Dedifferentiated amniotic fluid mesenchymal stem cell (primary cell): ENCODE measurements around the gene TMEM201.
"Not testable (repeated sequence)": the region's sequence is repeated elsewhere in the genome, so short reads cannot be mapped to it uniquely, and the experiment has no call there.

ENCODE experiments used
- DNase-seq: peaks from one replicate; pipeline ENCODE4 v3.0.0-alpha.2; 2016; ENCODE audit errors: extremely low spot score

The TMEM201 gene

GRCh38 chr1:9621032-9621431 is 32.3 kb downstream of the TMEM201 start:
- no peak for DNase-seq

DNA sequence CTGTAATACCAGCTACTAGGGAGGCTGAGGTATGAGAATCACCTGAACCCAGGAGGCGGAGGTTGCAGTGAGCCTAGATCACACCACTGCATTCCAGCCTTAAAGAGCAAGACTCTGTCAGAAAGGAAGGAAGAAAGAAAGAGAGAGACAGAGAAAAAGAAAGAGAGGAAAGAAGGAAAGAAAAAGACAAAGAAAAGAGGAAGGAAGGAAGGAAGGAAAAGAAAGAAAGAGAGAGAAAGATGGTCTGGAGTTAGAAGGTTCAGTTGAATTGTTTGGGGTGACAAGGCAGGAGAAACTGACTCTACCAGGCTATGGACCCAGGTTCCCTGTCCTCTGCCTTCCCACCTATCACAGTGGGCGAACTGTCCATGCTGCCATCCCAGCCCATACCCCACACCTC is 35.4 kb downstream of the TMEM201 start:
- no peak for DNase-seq

- DNase-seq: not testable (repeated sequence)
These were observed 36.3 kb downstream of the TMEM201 start for GRCh38 chr1:9625030-9625429.

- DNase-seq: no peak
These were observed 37.5 kb downstream of the TMEM201 start for GRCh38 chr1:9626201-9626608.

- no peak for DNase-seq
These were observed 40.1 kb downstream of the TMEM201 start for GRCh38 chr1:9628541-9629444.

GRCh38 chr1:9629445-9630201 is 40.9 kb downstream of the TMEM201 start:
- no peak for DNase-seq

DNA sequence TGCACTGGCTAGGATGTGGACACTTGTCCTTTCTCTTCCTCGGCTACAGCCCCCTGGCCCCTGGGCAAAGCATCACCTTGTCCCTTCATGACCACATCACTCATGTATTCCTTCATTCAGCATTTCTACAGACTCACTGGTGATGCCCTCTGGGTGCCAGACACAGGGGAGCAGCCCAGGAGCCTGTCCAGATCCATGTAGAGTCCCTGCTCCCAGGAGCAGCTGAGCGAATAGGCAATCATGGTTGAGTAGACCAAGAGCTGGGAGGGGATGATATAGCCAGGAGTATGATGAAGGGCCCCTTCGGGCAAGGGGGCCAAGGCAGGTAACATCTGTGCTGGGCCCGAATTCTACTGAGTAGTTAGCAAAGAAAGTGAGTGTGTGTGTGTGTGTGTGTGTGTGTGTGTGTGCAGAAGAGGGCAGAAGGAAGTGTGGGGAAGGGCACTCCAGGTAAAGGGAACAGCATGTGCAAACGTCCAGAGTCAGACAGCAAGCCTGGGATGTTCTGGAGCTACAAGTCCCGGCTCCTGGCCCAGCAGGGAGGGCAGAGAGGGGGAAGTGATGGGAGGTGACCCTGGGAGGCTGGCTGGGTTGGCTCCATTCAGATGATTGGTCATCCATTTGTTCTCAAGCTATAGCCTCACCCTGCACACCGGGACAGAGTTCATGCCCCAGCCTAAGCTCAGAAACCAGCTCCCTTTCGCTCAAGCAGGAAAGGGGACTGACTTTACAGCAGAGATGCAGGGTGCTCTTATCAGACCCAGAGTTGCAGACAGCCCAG is 41.8 kb downstream of the TMEM201 start:
- no peak for DNase-seq

DNA sequence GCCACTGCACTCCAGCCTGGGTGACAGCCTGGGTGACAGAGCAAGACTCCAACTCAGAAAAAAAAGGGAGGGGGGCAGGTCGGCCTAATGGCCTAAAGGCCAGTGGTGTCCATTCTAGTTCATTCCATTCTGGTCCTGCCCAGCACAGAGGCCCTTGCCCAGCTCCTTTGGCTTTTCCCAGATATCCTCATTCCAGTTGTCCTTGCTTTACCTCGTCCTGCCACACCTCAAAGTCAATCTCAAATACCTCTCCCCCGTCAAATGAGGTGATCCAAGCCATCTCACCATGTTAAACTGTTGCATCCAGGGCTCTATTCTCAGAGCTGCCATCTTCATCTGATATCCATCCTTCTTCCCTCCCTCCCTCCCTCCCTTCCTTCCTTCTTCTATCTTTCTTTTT is 42.9 kb downstream of the TMEM201 start:
- no peak for DNase-seq

- no peak for DNase-seq
These were observed 44.8 kb downstream of the TMEM201 start for GRCh38 chr1:9633493-9633892.

DNA sequence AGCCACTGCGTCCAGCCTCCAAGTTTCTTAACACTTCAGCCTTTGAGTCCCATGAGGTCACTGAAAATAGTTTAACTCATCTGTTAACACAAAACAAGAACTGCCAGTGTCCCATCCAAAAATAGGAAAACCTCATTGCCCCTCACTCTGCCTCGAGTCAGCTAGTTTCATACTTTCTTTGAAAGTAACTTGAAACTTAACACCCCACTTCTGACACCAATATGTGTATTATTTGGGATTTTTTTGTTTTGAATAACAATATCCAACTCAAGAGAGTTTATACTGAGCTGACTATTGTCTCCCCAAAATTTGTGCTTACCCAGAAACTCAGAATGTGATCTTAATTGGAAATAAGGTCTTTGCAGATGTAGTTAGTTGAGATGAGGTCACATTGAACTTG is 45.9 kb downstream of the TMEM201 start:
- no peak for DNase-seq

- no peak for DNase-seq
These were observed 50.5 kb downstream of the TMEM201 start for GRCh38 chr1:9639227-9639626.

GRCh38 chr1:9643351-9644256 is 54.9 kb downstream of the TMEM201 start:
- no peak for DNase-seq

DNA sequence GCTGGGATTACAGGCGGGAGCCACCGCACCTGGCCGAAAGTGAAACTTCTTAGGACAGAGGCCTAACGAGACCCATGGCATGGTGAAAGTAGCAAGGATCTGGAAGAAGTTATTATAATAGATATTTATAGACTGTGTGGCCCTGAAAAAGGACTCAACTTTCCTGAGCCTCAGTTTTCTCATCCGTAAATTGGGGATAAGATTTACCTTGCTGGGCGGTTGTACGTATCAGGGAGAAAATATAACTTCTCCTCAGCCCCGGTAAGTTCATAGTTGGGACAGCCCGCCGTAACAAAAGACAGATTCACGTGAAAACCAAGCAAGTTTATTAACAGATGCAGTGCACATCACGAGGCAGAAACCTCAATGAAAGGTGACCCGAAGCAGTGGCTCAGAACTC is 57.3 kb downstream of the TMEM201 start:
- no peak for DNase-seq

- no peak for DNase-seq
These were observed 59.5 kb downstream of the TMEM201 start for GRCh38 chr1:9648171-9648570.

- no peak for DNase-seq
These were observed 61.1 kb downstream of the TMEM201 start for GRCh38 chr1:9649769-9650168.

- no peak for DNase-seq
These were observed 62.5 kb downstream of the TMEM201 start for GRCh38 chr1:9651220-9651564.

DNA sequence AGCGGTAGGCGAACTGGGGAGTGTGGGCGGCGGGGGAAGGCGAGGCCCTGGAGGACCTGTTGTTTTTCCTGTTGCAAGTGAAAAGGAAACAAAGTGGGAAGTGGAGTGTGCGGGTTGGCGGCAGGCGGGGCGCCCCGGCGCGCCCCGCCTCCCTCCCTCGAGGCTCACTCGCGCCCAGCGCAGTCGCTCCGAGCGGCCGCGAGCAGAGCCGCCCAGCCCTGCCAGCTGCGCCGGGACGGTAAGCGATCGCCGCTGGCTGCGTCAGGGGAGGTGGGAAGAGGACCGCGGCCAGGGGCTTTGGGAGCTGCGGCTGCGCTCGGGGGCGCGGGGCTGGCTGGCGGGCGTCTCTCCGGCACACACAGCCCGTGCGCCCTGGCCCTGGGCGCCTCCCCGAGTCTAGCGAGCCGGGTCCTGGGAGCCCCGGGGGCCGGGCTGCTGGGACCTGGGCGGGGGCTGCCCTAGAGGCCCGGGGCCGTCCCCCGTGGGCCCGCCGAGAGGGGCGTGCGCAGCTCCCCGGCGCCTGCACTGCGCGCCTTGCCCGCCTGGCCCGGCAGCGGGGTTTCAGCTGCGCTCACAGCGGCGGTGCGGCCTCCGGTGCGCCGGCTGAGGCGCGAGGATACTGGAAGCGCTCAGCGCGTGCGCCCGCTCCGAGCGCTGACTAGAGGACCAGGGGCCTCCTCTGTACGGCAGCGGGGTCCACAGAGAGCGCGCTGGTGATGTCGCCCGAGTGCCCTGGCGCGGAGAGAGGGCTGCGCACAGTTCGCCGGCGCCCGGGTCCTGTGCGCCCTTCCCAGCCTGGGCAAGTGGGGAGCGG is 63.1 kb downstream of the TMEM201 start, which contains the start of gene PIK3CD:
Gene PIK3CD (plus strand): TSS at position 167 of the 814 bp plus-strand sequence. CDS start 58,725 bp downstream, outside the sequence.
- no peak for DNase-seq

GRCh38 chr1:9652379-9653209 is 63.9 kb downstream of the TMEM201 start:
- no peak for DNase-seq

GRCh38 chr1:9653210-9653490 is 64.4 kb downstream of the TMEM201 start:
- DNase-seq: no peak
